ENCODE results near the gene KIF23.
A peak's percentile ranks its signal among the peaks of the same experiment; 100 is the strongest.

KIF23 gene

DNA sequence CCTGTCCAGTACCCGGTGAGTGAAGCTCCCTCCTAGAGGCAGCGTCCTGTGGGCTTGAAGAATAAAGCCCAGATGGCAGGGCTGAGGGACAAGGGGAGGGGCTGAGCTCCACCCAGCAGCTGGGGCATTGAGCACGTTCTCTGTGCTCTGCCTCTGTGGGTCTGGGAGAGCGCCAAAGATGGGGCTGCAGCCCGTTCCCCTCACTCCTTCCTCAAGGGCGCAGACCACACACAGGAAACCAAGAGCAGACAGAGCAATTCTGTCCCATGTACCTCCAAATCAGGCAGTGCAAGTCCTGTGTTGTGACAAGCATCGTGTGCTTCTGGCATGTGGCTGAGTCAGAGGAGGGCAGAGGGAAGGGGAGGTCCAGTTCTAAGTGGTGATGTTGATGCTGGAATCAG, 15.7 kb upstream of the KIF23 start:
- DNase-seq, result peak; percentile 60
- ATAC-seq (ENCODE audit: insufficient read depth, low read depth), result peak; percentile 84
- H3K4me2 ChIP-seq (ENCODE audit: insufficient read depth, low read length), result no peak overlapping the region

DNA sequence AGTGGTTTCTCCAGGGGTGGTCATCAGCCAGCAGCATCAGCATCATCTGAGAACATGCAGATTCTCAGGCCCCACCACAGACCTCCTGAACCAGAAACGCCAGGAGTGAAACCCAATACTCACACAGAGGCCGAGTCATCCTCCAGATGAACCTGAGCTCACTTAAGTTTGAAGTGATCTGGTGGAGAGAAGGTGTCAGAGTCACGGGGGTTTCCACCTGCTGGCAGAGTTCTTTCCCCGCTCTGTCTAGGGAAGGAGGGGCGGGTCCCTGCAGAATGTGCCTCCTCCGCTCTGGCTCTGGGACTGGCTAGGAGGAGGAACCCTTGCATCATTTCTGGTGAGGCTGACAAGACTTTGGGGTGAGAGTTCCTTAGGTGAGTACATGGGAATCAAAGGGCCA, 13.3 kb upstream of the KIF23 start:
- Histone ChIP-seq H3K9me3 (ENCODE audit: insufficient read depth, low read length, severe bottlenecking) (no peaks in the 10 kb centered on the region), H3K79me2 (ENCODE audit: insufficient read depth, low read length) (no peaks in the 10 kb centered on the region), H3K9ac (ENCODE audit: low read depth, low read length) (no peak overlapping the region), H4K20me1 (ENCODE audit: insufficient read depth, low read length) (no peaks in the 10 kb centered on the region), H3K27ac (ENCODE audit: low read length) (no peak overlapping the region), H3K4me1 (ENCODE audit: insufficient read depth, low read length) (peaks cover 7% of the 10 kb centered on the region), H2AFZ (ENCODE audit: low read depth, low read length) (no peak overlapping the region), H3K36me3 (ENCODE audit: insufficient read depth, low read length) (no peaks in the 10 kb centered on the region), H3K27me3 (ENCODE audit: insufficient read depth, low read length, poor library complexity) (peaks cover 15% of the 10 kb centered on the region), H3K4me3 (ENCODE audit: low read depth in 1 of 2, low read length in 2 of 2) (no peak overlapping the region), H3K4me2 (ENCODE audit: insufficient read depth, low read length) (no peak overlapping the region)
- DNase-seq (no peak), ATAC-seq (ENCODE audit: insufficient read depth, low read depth) (no peak)
- no peak for TF ChIP-seq EZH2 (IDR thresholded peaks at IDR 0.05; ENCODE audit: borderline replicate concordance, low read depth, low read length, severe bottlenecking)

More for the DNA sequence above, 15.7 kb upstream of the KIF23 start:
- H3K27ac ChIP-seq (ENCODE audit: low read length), result no peak overlapping the region
- H3K4me1 ChIP-seq (ENCODE audit: insufficient read depth, low read length), result peaks cover 14% of the 10 kb centered on the region
- H3K9me3 ChIP-seq (ENCODE audit: insufficient read depth, low read length, severe bottlenecking), result no peaks in the 10 kb centered on the region
- peaks cover 4% of the 10 kb centered on the region for H3K27me3 ChIP-seq (ENCODE audit: insufficient read depth, low read length, poor library complexity)
- H4K20me1 ChIP-seq (ENCODE audit: insufficient read depth, low read length), result 0 out of 2 replicates have a peak, but pooled peaks cover 4% of the 10 kb centered on the region
- no peak overlapping the region for H2AFZ ChIP-seq (ENCODE audit: low read depth, low read length)
- no peak overlapping the region for H3K4me3 ChIP-seq (ENCODE audit: low read depth in 1 of 2, low read length in 2 of 2)
- no peaks in the 10 kb centered on the region for H3K79me2 ChIP-seq (ENCODE audit: insufficient read depth, low read length)
- H3K9ac ChIP-seq (ENCODE audit: low read depth, low read length), result no peak overlapping the region
- H3K36me3 ChIP-seq (ENCODE audit: insufficient read depth, low read length), result no peaks in the 10 kb centered on the region
- no peak for TF ChIP-seq EZH2 (IDR thresholded peaks at IDR 0.05; ENCODE audit: borderline replicate concordance, low read depth, low read length, severe bottlenecking)
- TF ChIP-seq, protein P1, sequence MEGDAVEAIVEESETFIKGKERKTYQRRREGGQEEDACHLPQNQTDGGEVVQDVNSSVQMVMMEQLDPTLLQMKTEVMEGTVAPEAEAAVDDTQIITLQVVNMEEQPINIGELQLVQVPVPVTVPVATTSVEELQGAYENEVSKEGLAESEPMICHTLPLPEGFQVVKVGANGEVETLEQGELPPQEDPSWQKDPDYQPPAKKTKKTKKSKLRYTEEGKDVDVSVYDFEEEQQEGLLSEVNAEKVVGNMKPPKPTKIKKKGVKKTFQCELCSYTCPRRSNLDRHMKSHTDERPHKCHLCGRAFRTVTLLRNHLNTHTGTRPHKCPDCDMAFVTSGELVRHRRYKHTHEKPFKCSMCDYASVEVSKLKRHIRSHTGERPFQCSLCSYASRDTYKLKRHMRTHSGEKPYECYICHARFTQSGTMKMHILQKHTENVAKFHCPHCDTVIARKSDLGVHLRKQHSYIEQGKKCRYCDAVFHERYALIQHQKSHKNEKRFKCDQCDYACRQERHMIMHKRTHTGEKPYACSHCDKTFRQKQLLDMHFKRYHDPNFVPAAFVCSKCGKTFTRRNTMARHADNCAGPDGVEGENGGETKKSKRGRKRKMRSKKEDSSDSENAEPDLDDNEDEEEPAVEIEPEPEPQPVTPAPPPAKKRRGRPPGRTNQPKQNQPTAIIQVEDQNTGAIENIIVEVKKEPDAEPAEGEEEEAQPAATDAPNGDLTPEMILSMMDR (IDR thresholded peaks at IDR 0.05; ENCODE audit: borderline replicate concordance, extremely low read depth, low read length, poor library complexity, severe bottlenecking), result no peak

DNA sequence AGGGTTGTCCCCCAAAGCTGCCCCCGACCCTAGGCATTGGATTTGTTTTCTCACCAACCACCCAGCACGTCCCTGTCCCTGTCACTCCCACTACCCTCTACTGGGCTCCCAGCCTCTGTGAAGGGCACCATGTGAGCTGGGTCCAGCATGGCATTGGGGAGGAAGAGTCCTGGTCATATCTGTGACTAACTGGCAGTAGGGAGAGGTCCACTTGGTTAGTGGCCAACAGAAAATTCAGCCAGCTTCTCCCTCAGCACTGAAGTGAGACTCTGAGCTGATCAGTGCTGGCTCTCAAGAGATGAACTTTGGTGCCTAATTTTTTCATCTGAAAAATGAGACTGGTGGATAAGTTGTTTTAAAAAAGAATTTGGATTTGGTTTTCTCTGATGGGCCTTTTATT, 11.3 kb upstream of the KIF23 start:
- H3K4me3 ChIP-seq (ENCODE audit: low read depth in 1 of 2, low read length in 2 of 2), result no peak overlapping the region
- H4K20me1 ChIP-seq (ENCODE audit: insufficient read depth, low read length), result no peaks in the 10 kb centered on the region
- H3K4me2 ChIP-seq (ENCODE audit: insufficient read depth, low read length), result no peak overlapping the region
- H3K4me1 ChIP-seq (ENCODE audit: insufficient read depth, low read length), result peaks cover 7% of the 10 kb centered on the region
- H3K27me3 ChIP-seq (ENCODE audit: insufficient read depth, low read length, poor library complexity), result peaks cover 20% of the 10 kb centered on the region
- ATAC-seq (ENCODE audit: insufficient read depth, low read depth) (no peak), DNase-seq (no peak)
- H3K27ac ChIP-seq (ENCODE audit: low read length), result no peak overlapping the region
- TF ChIP-seq, protein P1 (IDR thresholded peaks at IDR 0.05; ENCODE audit: borderline replicate concordance, extremely low read depth, low read length, poor library complexity, severe bottlenecking), result no peak
- TF ChIP-seq EZH2 (IDR thresholded peaks at IDR 0.05; ENCODE audit: borderline replicate concordance, low read depth, low read length, severe bottlenecking), result no peak
- H2AFZ ChIP-seq (ENCODE audit: low read depth, low read length), result no peak overlapping the region
- H3K79me2 ChIP-seq (ENCODE audit: insufficient read depth, low read length), result no peaks in the 10 kb centered on the region
- H3K36me3 ChIP-seq (ENCODE audit: insufficient read depth, low read length), result no peaks in the 10 kb centered on the region
- no peak overlapping the region for H3K9ac ChIP-seq (ENCODE audit: low read depth, low read length)
- H3K9me3 ChIP-seq (ENCODE audit: insufficient read depth, low read length, severe bottlenecking), result no peaks in the 10 kb centered on the region

DNA sequence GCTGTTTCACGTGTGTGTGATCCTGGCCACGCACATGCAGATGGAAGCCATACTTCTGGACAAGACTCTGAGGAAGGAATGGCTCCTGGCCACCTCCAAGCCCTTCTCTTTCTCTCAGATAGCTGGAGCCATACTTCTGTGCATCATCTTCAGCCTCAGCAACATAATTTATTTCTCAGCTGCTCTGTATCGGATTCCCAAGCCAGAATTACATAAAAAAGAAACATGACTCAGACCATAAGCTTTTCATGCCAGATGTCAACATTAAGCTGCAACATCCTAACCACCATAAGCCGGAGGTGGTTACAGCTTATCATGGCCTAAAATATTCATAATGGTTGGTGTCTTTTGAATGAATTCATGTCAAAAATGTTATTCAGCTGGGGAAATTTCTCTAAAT, 10.6 kb upstream of the KIF23 start:
- TF ChIP-seq, protein P1 (IDR thresholded peaks at IDR 0.05; ENCODE audit: borderline replicate concordance, extremely low read depth, low read length, poor library complexity, severe bottlenecking), result no peak
- Histone ChIP-seq H3K4me3 (ENCODE audit: low read depth in 1 of 2, low read length in 2 of 2) (no peak overlapping the region), H4K20me1 (ENCODE audit: insufficient read depth, low read length) (no peaks in the 10 kb centered on the region), H3K27me3 (ENCODE audit: insufficient read depth, low read length, poor library complexity) (peaks cover 23% of the 10 kb centered on the region), H3K36me3 (ENCODE audit: insufficient read depth, low read length) (no peaks in the 10 kb centered on the region), H3K9me3 (ENCODE audit: insufficient read depth, low read length, severe bottlenecking) (no peaks in the 10 kb centered on the region), H3K27ac (ENCODE audit: low read length) (no peak overlapping the region), H3K4me1 (ENCODE audit: insufficient read depth, low read length) (peaks cover 3% of the 10 kb centered on the region), H3K4me2 (ENCODE audit: insufficient read depth, low read length) (no peak overlapping the region), H3K9ac (ENCODE audit: low read depth, low read length) (no peak overlapping the region), H3K79me2 (ENCODE audit: insufficient read depth, low read length) (no peaks in the 10 kb centered on the region), H2AFZ (ENCODE audit: low read depth, low read length) (no peak overlapping the region)
- DNase-seq (no peak), ATAC-seq (ENCODE audit: insufficient read depth, low read depth) (no peak)
